ENCODE results near the gene NPAS3. TPM values are rescaled to one million over a fixed set of nuclear protein-coding genes. Genes with fewer than 3 reads are reported as not detected.

The NPAS3 gene
- total and polyA plus RNA-seq, 2 donors (not counting 3 experiments of a cell fraction or from before 2014, with no cell fraction given): 0.10 to 0.13 TPM

- H3K9ac ChIP-seq (replicated peaks; ENCODE audit: extremely low read depth, insufficient read depth, low read length): no peak overlapping the region
- no peaks in the 10 kb centered on the region for H3K36me3 ChIP-seq (ENCODE audit: control insufficient read depth in 2 of 2, extremely low read depth in 1 of 2, insufficient read depth in 2 of 2, low read length in 2 of 2)
- no peak overlapping the region for H2AFZ ChIP-seq (ENCODE audit: low read depth, low read length)
- FAIRE-seq (no peak), DNase-seq (ENCODE audit: low read depth, low spot score) (no peak)
- dilution Hi-C loops (cut with MboI; ENCODE audit: extremely low pct_ligation_motif_present, low sequenced_read_pairs) (no loop called here), intact Hi-C loops (cut with micrococcal nuclease) (no loop called here)
- no peak overlapping the region for H3K4me3 ChIP-seq (replicated peaks in 1 of 3; ENCODE audit: insufficient read depth in 1 of 3, low read depth in 1 of 3, low read length in 3 of 3)
- H3K79me2 ChIP-seq (ENCODE audit: control insufficient read depth, insufficient read depth, low read length): no peaks in the 10 kb centered on the region
- H3K27me3 ChIP-seq (ENCODE audit: control insufficient read depth in 2 of 2, insufficient read depth in 2 of 2, low read length in 2 of 2): peaks cover 0 to 3% of the 10 kb centered on the region in 2 experiments
- H3K27ac ChIP-seq (ENCODE audit: insufficient read depth, low read depth, low read length): no peak overlapping the region
- H3K9me1 ChIP-seq (replicated peaks; ENCODE audit: control insufficient read depth, extremely low read depth, insufficient read depth, low read length): no peaks in the 10 kb centered on the region
- no peaks in the 10 kb centered on the region for H3K9me3 ChIP-seq (replicated peaks; ENCODE audit: control insufficient read depth, insufficient read depth, low read length)
- no peaks in the 10 kb centered on the region for H4K20me1 ChIP-seq (replicated peaks; ENCODE audit: control insufficient read depth, extremely low read depth, insufficient read depth, low read length)
- no peak overlapping the region for H3K4me2 ChIP-seq (ENCODE audit: insufficient read depth, low read length)
- BruUV-seq (replicated peaks): no TSS peak
- TF ChIP-seq FOS (IDR thresholded peaks at IDR 0.05; ENCODE audit: borderline replicate concordance, insufficient read depth, low read length): no peak
- TF ChIP-seq POLR2AphosphoS5 (IDR thresholded peaks at IDR 0.05; ENCODE audit: insufficient read depth, low read depth, low read length): no peak
- TF ChIP-seq MAX (IDR thresholded peaks at IDR 0.05; ENCODE audit: insufficient read depth, insufficient read length): no peak
- TF ChIP-seq GATA2 (IDR thresholded peaks at IDR 0.05; ENCODE audit: insufficient read depth, insufficient read length, low read depth, low read length): no peak
- TF ChIP-seq MYC (IDR thresholded peaks at IDR 0.05; ENCODE audit: low read depth, low read length): no peak
- no peak for TF ChIP-seq CTCF (IDR thresholded peaks at IDR 0.05; ENCODE audit: extremely low read depth in 1 of 2, insufficient read depth in 1 of 2, low read depth in 1 of 2, low read length in 2 of 2)
- TF ChIP-seq EZH2 (IDR thresholded peaks at IDR 0.05; ENCODE audit: borderline replicate concordance, low read depth, low read length, severe bottlenecking): no peak
- TF ChIP-seq POLR2A (IDR thresholded peaks at IDR 0.05; ENCODE audit: low read depth, low read length): no peak
- no peak for TF ChIP-seq JUN (IDR thresholded peaks at IDR 0.05; ENCODE audit: borderline replicate concordance, insufficient read depth, insufficient read length, low read depth)
- ChIA-PET POLR2A (no interaction called here), CTCF (no interaction called here)
- no peaks in the 10 kb centered on the region for H3K4me1 ChIP-seq (ENCODE audit: control insufficient read depth, extremely low read depth, insufficient read depth, low read length)
Observed at GRCh38 chr14:33134975-33135374, 196.3 kb downstream of the NPAS3 start.

Data from endothelial cell of umbilical vein (primary cell).